DOHH2 (cell line): ENCODE data around the gene GET4.
"Not testable (repeated sequence)": the region's sequence is repeated elsewhere in the genome, so short reads cannot be mapped to it uniquely, and the experiment has no call there.

Experiments
- H3F3A ChIP-seq: fragments of 200-600 bp; sonication (generic), shearing (Covaris generic); 2 replicates; pipeline ENCODE4 v1.6.0; 2016; ENCODE audit warnings: antibody characterized with exemption, mild to moderate bottlenecking; ENCODE audit not compliant: control insufficient read depth, insufficient read depth
- H3K27ac ChIP-seq: fragments of 200-600 bp; sonication (generic); 2 replicates; pipeline ENCODE4 v1.5.1; 2014; ENCODE audit warnings: low read depth, mild to moderate bottlenecking, low read length, moderate library complexity
- H3K27me3 ChIP-seq: fragments of 200-600 bp; sonication (generic); 2 replicates; pipeline ENCODE4 v1.6.1; 2014; ENCODE audit warnings: mild to moderate bottlenecking, low read length, mixed read lengths; ENCODE audit not compliant: control insufficient read depth
- H3K36me3 ChIP-seq: fragments of 200-600 bp; sonication (generic); 2 replicates; pipeline ENCODE4 v1.6.1; 2014; ENCODE audit warnings: mild to moderate bottlenecking, low read length, moderate library complexity, mixed read lengths; ENCODE audit not compliant: control insufficient read depth
- H3K4me1 ChIP-seq: fragments of 200-600 bp; sonication (generic); 2 replicates; pipeline ENCODE4 v1.6.1; 2014; ENCODE audit warnings: mild to moderate bottlenecking, low read length, mixed read lengths; ENCODE audit not compliant: control insufficient read depth
- H3K4me2 ChIP-seq: fragments of 200-600 bp; sonication (generic); 2 replicates; pipeline ENCODE4 v1.6.0; 2014; ENCODE audit warnings: mild to moderate bottlenecking, low read length, moderate library complexity
- H3K4me3 ChIP-seq: fragments of 200-600 bp; sonication (generic); 2 replicates; pipeline ENCODE4 v1.5.1; 2014; ENCODE audit warnings: mild to moderate bottlenecking, low read length, mixed read lengths
- H3K79me2 ChIP-seq: fragments of 200-600 bp; sonication (generic); 2 replicates; pipeline ENCODE4 v1.6.1; 2014; ENCODE audit warnings: mild to moderate bottlenecking, low read length, mixed read lengths; ENCODE audit not compliant: control insufficient read depth
- H3K9me2 ChIP-seq: fragments of 200-600 bp; sonication (generic); replicated peaks from 2 replicates; pipeline ENCODE4 v1.6.1; 2014; ENCODE audit warnings: mild to moderate bottlenecking, low read length, mixed read lengths; ENCODE audit not compliant: control insufficient read depth
- H3K9me3 ChIP-seq: fragments of 200-600 bp; sonication (generic); 2 replicates; pipeline ENCODE4 v1.6.1; 2014; ENCODE audit warnings: antibody characterized with exemption, low read length, mixed read lengths; ENCODE audit not compliant: control insufficient read depth, insufficient read depth
- H4K20me1 ChIP-seq: fragments of 200-600 bp; sonication (generic); 2 replicates; pipeline ENCODE4 v1.6.0; 2014; ENCODE audit warnings: low read depth, mild to moderate bottlenecking, antibody characterized with exemption, low read length, moderate library complexity; ENCODE audit not compliant: control insufficient read depth, insufficient read depth
- EZH2phosphoT487 ChIP-seq: fragments of 200-600 bp; sonication (generic); IDR thresholded peaks from 2 replicates; pipeline ENCODE4 v1.6.1; 2017; ENCODE audit warnings: borderline replicate concordance, mild to moderate bottlenecking, antibody characterized with exemption, low read length, moderate library complexity, mixed read lengths
- TF ChIP-seq, protein P1 (sequence below): fragments of 200-600 bp; sonication (generic); IDR thresholded peaks from one replicate; pipeline ENCODE4 v1.5.1; 2014; ENCODE audit warnings: antibody characterized with exemption, mild to moderate bottlenecking, low read depth, low read length; ENCODE audit not compliant: poor library complexity, severe bottlenecking

The GET4 gene

DNA sequence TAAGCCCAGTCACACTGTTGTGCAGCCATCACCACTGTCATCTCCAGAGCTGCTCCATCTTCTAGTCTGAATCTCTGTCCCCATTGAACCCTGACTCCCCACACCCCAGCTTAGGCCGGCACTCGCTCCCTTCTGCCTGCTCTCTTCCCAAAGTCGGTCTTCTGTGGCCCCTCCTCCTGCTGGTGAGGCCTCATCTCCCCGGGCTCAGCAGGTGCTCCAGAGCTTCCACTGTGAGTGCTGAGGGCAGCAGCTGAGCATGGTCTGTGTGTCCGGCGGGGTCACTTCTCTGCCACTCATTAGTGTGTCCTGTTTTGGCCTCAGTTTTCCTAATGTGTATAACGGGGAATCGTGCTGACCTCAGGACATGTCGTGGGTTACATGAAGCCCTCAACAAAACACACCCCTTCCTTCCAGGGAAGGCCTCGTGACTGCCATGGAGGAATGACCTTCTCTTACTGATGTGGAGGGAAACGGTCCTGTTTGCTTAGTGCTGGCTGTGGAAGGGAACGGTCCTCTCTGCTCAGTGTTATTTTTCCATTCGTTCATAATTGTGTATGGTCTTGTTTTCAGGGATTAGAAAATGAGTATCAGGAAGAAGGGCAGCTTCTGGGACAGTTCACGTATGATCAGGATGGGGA lies 4.3 kb upstream of the GET4 start:
- no peak overlapping the region for H3K4me3 ChIP-seq
- H3K27ac ChIP-seq, result no peak overlapping the region
- H4K20me1 ChIP-seq, result no peaks in the 10 kb centered on the region
- H3K9me3 ChIP-seq, result peaks cover 11% of the 10 kb centered on the region
- no peaks in the 10 kb centered on the region for H3K9me2 ChIP-seq
- peaks cover 68% of the 10 kb centered on the region for H3K36me3 ChIP-seq
- no peak overlapping the region for H3K4me2 ChIP-seq
- H3F3A ChIP-seq, result peaks cover 20% of the 10 kb centered on the region
- peaks cover 3% of the 10 kb centered on the region for H3K79me2 ChIP-seq
- H3K4me1 ChIP-seq, result peaks cover 25% of the 10 kb centered on the region
- no peak for TF ChIP-seq EZH2phosphoT487
- TF ChIP-seq, protein P1, sequence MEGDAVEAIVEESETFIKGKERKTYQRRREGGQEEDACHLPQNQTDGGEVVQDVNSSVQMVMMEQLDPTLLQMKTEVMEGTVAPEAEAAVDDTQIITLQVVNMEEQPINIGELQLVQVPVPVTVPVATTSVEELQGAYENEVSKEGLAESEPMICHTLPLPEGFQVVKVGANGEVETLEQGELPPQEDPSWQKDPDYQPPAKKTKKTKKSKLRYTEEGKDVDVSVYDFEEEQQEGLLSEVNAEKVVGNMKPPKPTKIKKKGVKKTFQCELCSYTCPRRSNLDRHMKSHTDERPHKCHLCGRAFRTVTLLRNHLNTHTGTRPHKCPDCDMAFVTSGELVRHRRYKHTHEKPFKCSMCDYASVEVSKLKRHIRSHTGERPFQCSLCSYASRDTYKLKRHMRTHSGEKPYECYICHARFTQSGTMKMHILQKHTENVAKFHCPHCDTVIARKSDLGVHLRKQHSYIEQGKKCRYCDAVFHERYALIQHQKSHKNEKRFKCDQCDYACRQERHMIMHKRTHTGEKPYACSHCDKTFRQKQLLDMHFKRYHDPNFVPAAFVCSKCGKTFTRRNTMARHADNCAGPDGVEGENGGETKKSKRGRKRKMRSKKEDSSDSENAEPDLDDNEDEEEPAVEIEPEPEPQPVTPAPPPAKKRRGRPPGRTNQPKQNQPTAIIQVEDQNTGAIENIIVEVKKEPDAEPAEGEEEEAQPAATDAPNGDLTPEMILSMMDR, result no peak
- H3K27me3 ChIP-seq, result no peaks in the 10 kb centered on the region

- not testable (repeated sequence) for H3K79me2 ChIP-seq, H3K27ac ChIP-seq, H4K20me1 ChIP-seq, H3K4me2 ChIP-seq, H3K4me3 ChIP-seq, H3K9me2 ChIP-seq, H3K27me3 ChIP-seq
- Histone ChIP-seq H3F3A (peaks cover 20% of the 10 kb centered on the region), H3K4me1 (peaks cover 25% of the 10 kb centered on the region), H3K9me3 (peaks cover 11% of the 10 kb centered on the region), H3K36me3 (peaks cover 61% of the 10 kb centered on the region)
Observed at GRCh38 chr7:872685-873084, 3.7 kb upstream of the GET4 start.

GRCh38 chr7:873367-874002 lies 2.9 kb upstream of the GET4 start:
- Histone ChIP-seq H3K79me2 (peaks cover 17% of the 10 kb centered on the region), H3K4me3 (peak overlapping the region; percentile 32), H3K27ac (peak overlapping the region; percentile 54), H3K9me3 (peaks cover 11% of the 10 kb centered on the region), H3K27me3 (no peaks in the 10 kb centered on the region), H3K4me1 (peaks cover 32% of the 10 kb centered on the region), H3K4me2 (peak overlapping the region; percentile 30), H3K9me2 (no peaks in the 10 kb centered on the region), H4K20me1 (peaks cover 6% of the 10 kb centered on the region), H3K36me3 (peaks cover 60% of the 10 kb centered on the region), H3F3A (peaks cover 20% of the 10 kb centered on the region)
- no peak for TF ChIP-seq EZH2phosphoT487
- TF ChIP-seq, protein P1, result peak; percentile 99

DNA sequence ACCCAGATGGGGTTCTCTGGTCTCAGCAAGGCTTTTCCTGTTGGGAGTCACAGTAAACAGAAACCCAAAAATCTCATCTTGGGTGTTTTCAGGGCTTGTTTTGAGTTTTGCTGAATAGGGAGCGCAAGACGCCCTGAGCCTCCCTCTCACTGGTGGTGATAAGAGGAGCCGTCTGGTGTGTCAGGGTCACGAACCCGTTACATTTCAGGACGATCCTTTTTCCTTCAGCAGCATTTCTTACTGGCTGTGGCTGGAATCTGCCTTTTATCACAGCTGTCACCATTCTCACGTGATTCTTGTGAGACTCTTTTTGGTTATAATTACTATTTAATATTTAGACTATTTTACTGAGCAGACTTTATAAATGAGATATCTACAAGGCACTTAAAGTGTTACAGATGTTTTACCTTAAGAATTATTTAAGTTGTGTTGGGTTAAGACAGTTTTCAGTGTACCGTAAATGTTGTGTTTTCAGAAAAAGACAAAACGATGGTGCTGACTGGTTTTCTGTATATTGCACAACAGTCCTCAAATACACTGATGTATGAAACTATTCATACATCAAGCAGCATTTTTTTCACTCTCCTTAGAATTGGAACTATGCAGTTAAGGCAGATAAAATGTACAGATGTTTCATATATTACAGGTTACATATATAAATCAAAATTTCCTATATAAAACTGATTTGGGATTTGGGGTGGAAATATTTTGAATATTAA lies 2.2 kb upstream of the GET4 start:
- TF ChIP-seq EZH2phosphoT487, result no peak
- TF ChIP-seq, protein P1, result no peak
- Histone ChIP-seq H3K79me2 (peaks cover 25% of the 10 kb centered on the region), H4K20me1 (peaks cover 13% of the 10 kb centered on the region), H3F3A (peaks cover 20% of the 10 kb centered on the region), H3K4me2 (peak overlapping the region; percentile 30), H3K4me1 (peaks cover 38% of the 10 kb centered on the region), H3K9me2 (no peaks in the 10 kb centered on the region), H3K36me3 (peaks cover 62% of the 10 kb centered on the region), H3K27ac (peak overlapping the region; percentile 54), H3K9me3 (peaks cover 11% of the 10 kb centered on the region), H3K27me3 (no peaks in the 10 kb centered on the region), H3K4me3 (peak overlapping the region; percentile 32)
